RWPE1 (cell line): ENCODE results near the gene SPARC.

Experiments used
- CTCF ChIA-PET: fragments of 350-600 bp; sonication (Branson Sonifier 250); formaldehyde crosslinking; extraction: SDS; loops from one replicate; lab custom pipeline; 2021; lab: Yijun Ruan, JAX
- POLR2A ChIA-PET: fragments of 400-600 bp; formaldehyde crosslinking; extraction: SDS; loops from one replicate; lab custom pipeline; 2020; ENCODE audit warnings: antibody characterized with exemption; ENCODE audit not compliant: low non-redundant PET; lab: Yijun Ruan, JAX
- DNase-seq: peaks from one replicate; pipeline ENCODE4 v3.0.0; 2012; ENCODE audit warnings: low spot score
- H3K27ac ChIP-seq: fragments of 450-650 bp; 2 replicates; pipeline ENCODE4 v1.5.1; 2017
- TF ChIP-seq, protein P1 (sequence below): fragments of 450-650 bp; conservative IDR thresholded peaks from 2 replicates; pipeline ENCODE4 v1.5.1; 2017; ENCODE audit warnings: low read depth, mild to moderate bottlenecking

SPARC gene

DNA sequence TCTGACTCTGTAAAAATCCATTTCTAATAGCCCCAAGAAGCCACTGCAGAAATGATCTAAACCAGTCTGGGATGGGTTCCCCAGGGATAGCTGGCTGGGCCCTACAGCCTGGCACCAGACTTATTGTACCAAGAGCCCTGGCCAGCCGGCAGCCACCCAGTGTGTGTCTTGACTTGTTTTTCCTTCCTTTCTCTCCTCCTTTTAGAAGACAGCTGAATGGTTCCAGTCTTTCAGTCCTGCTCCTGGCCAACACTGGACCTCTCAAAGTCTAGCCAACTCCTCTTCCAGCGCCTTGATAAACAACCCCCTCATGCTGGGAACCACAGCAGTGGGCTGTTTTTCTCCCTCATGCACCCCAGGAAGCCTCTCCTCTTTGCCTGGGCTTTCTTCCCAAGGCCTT lies 37.6 kb upstream of the SPARC start:
- ChIA-PET POLR2A (no interaction called here), CTCF (no interaction called here)
- H3K27ac ChIP-seq: no peak overlapping the region
- TF ChIP-seq, protein P1, sequence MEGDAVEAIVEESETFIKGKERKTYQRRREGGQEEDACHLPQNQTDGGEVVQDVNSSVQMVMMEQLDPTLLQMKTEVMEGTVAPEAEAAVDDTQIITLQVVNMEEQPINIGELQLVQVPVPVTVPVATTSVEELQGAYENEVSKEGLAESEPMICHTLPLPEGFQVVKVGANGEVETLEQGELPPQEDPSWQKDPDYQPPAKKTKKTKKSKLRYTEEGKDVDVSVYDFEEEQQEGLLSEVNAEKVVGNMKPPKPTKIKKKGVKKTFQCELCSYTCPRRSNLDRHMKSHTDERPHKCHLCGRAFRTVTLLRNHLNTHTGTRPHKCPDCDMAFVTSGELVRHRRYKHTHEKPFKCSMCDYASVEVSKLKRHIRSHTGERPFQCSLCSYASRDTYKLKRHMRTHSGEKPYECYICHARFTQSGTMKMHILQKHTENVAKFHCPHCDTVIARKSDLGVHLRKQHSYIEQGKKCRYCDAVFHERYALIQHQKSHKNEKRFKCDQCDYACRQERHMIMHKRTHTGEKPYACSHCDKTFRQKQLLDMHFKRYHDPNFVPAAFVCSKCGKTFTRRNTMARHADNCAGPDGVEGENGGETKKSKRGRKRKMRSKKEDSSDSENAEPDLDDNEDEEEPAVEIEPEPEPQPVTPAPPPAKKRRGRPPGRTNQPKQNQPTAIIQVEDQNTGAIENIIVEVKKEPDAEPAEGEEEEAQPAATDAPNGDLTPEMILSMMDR: no peak
- no peak for DNase-seq

DNA sequence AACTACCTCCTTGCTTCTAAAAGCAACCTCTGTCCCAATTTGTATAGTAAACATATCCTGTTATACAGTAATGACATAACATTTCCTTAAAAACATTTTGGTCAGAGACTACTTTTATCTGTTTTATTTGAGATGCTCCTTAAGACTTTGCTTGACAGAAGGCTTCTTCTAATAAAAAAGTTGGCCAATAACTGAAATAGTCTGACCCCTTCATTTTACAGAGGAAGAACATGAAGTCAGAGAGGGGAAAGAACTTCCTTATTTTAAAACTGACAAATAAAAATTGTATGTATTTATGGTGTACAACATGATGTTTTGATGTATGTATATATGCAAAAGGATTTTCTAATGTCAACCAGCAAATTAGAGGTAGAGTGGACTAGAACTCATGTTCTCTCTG lies 35.8 kb upstream of the SPARC start:
- DNase-seq: no peak
- TF ChIP-seq, protein P1: no peak
- CTCF ChIA-PET: no interaction called here
- H3K27ac ChIP-seq: no peak overlapping the region
- POLR2A ChIA-PET: no interaction called here

DNA sequence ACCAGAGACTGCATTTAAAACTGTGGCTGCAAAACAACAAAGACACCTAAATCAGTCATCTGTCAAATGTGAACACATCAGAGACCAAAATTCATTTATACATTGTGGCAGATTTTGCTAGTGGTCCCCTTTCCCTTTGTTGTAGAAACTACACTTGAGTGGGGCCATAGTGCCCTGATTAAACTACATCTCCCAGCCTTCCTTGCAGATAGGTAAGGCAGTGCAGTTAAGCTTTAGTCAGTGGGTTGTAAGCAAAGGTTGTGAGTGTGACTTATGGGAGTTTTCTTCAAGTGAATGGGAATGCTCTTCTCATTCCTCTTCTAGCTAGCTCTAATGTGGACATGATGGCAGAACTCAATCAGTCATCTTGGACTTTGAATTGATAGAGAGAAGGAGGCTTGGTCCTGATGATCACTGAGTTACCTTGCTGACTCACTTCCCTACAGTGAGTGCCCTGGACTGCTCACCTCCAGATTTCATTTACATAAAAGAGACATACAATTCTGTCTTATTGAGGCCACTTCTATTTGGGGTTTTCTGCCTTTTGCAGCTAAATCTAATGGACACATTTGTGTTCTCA lies 35.2 kb upstream of the SPARC start:
- TF ChIP-seq, protein P1: no peak
- ChIA-PET CTCF (interaction anchor here (0.6 to 1.3 kb wide), 3 partner anchors 19 to 84 kb away, joined by 3 to 5 read pairs (median 3); no protein-coding TSS in a partner anchor), POLR2A (no interaction called here)
- no peak for DNase-seq
- no peak overlapping the region for H3K27ac ChIP-seq

DNA sequence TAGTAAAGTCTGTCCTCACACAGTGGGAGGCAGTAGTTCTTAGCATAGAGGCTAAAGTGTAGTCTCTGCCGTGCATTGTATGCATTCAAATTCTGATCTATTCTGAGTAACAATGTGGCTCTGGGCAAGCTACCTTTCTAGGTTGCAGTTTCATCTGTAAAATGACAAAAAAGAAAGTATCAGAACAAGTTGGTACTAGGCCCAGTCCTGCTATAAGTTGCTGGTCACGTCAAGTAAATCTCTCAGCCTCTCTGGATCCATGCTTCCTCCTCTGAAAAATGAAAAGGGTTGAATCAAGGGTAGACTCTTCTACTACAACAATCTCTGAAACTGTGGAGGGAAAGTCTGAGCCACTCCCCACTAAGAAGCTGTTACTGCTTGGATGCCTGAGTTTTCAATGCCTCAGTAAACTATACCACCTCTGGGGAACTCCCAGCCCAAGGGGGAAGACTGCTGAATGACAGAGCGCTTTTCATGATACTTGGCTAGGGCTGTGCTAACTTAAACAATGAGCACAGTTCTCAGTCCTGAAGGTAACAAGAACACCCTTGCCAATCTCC lies 34.5 kb upstream of the SPARC start:
- ChIA-PET POLR2A (no interaction called here), CTCF (interaction anchor here (0.5 to 1.7 kb wide), 5 partner anchors 12 to 83 kb away, joined by 3 to 6 read pairs (median 5); no protein-coding TSS in a partner anchor)
- TF ChIP-seq, protein P1: no peak
- no peak overlapping the region for H3K27ac ChIP-seq
- DNase-seq: no peak

DNA sequence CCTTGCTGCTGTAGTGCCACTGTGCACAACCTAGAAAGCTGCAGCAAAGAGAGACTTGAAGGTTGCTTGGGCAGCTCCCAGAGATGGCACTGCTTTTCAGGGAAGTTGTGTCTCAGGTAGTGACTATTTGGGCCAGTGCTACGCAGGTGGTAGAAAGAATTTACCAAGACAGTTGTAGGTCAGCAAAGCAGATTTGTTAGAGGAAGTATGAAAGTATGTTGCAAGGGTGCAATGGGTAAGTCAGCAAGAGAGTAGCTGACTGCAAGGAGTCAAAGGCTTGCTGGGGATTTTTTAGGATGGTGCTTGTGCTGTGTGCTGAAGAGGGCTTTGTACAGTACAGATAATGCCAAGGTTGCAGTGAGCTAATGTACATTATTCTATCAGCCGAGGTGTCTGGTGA lies 33.5 kb upstream of the SPARC start:
- ChIA-PET POLR2A (no interaction called here), CTCF (interaction anchor here (0.6 to 1.7 kb wide), 2 partner anchors 38 to 61 kb away, joined by 5 to 6 read pairs; partner anchors contain the start of gene ATOX1)
- TF ChIP-seq, protein P1: no peak
- no peak overlapping the region for H3K27ac ChIP-seq
- no peak for DNase-seq

DNA sequence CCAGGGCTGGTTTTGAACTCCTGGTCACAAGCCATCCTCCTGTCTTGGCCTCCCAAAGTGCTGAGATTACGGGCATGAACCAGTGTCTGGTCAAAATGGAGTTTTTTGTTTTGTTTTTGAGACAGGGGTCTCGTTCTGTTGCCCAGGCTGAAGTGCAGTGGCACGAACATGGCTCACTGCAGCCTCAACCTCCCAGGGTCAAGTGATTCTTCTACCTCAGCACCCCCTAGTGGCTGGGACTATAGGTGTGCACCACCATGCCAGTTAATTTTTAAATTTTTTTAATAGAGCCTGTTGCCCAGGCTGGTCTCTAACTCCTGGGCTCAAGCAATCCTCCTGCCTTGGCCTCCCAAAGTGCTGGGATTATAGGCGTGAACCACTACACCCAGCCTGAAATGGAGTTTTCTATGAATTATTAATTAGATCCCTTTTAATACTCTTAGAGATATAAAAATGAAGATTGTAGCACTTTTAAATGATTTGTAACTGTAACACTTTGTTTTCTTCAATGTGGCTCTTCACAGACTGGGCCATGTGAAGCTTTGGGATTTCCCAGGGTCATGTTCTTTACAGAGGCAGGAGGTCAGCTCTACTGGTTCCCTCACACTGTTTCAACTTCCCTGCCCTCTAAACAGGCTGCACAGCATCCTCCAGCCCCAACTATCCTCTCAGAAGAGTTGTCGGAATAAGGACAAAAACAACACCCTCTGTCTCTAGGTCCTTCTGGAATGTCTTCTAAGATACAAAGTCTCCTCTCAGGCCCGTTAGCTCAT lies 32.7 kb upstream of the SPARC start:
- no peak overlapping the region for H3K27ac ChIP-seq
- ChIA-PET POLR2A (no interaction called here), CTCF (interaction anchor here (0.7 to 1.7 kb wide), 3 partner anchors 20 to 131 kb away, joined by 3 to 6 read pairs (median 3); no protein-coding TSS in a partner anchor)
- TF ChIP-seq, protein P1: peak; percentile 37; the same call in 1 of the 2 replicates
- no peak for DNase-seq
